AG09319 (cell line): ENCODE data around the gene CACNA2D3.

Experiments
- DNase-seq: peaks from one replicate; pipeline ENCODE4 v3.0.0-alpha.2; 2010; ENCODE audit warnings: low read depth; ENCODE audit errors: extremely low read depth
- CTCF ChIP-seq: IDR thresholded peaks from 2 replicates; pipeline ENCODE4 v1.5.1; 2011; ENCODE audit warnings: low read depth, mild to moderate bottlenecking, inconsistent platforms, low read length, moderate library complexity

The CACNA2D3 gene

GRCh38 chr3:54761637-54762036, 639.3 kb downstream of the CACNA2D3 start:
- DNase-seq: no peak
- TF ChIP-seq CTCF: no peak

- DNase-seq: no peak
- TF ChIP-seq CTCF: no peak
These were observed 642.6 kb downstream of the CACNA2D3 start for GRCh38 chr3:54764911-54765310.

GRCh38 chr3:54771050-54771449, 648.7 kb downstream of the CACNA2D3 start:
- no peak for DNase-seq
- no peak for TF ChIP-seq CTCF

- TF ChIP-seq CTCF: no peak
- no peak for DNase-seq
These were observed 649.7 kb downstream of the CACNA2D3 start for GRCh38 chr3:54772051-54772450.

- TF ChIP-seq CTCF: no peak
- no peak for DNase-seq
These were observed 650.4 kb downstream of the CACNA2D3 start for GRCh38 chr3:54772746-54773145.

- TF ChIP-seq CTCF: no peak
- no peak for DNase-seq
These were observed 650.9 kb downstream of the CACNA2D3 start for GRCh38 chr3:54773271-54773670.

- TF ChIP-seq CTCF: no peak
- DNase-seq: no peak
These were observed 654.2 kb downstream of the CACNA2D3 start for GRCh38 chr3:54776601-54777000.
